ENCODE measurements around the gene KLK10. TPM values are rescaled to one million over a fixed set of nuclear protein-coding genes. Genes with fewer than 3 reads are reported as not detected.

Gene KLK10
- total RNA-seq, 4 donors from 2014 or later: 1.6 to 14.2 (median 9.8) TPM; not detected in 1

- TF ChIP-seq, protein P1, sequence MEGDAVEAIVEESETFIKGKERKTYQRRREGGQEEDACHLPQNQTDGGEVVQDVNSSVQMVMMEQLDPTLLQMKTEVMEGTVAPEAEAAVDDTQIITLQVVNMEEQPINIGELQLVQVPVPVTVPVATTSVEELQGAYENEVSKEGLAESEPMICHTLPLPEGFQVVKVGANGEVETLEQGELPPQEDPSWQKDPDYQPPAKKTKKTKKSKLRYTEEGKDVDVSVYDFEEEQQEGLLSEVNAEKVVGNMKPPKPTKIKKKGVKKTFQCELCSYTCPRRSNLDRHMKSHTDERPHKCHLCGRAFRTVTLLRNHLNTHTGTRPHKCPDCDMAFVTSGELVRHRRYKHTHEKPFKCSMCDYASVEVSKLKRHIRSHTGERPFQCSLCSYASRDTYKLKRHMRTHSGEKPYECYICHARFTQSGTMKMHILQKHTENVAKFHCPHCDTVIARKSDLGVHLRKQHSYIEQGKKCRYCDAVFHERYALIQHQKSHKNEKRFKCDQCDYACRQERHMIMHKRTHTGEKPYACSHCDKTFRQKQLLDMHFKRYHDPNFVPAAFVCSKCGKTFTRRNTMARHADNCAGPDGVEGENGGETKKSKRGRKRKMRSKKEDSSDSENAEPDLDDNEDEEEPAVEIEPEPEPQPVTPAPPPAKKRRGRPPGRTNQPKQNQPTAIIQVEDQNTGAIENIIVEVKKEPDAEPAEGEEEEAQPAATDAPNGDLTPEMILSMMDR (IDR thresholded peaks at IDR 0.05): no peak
- DNase-seq (ENCODE audit: low spot score) (no peak), ATAC-seq (ENCODE audit: low FRiP score) (no peak)
Measured at GRCh38 chr19:51060336-51060735, 40.8 kb upstream of the KLK10 start.

DNA sequence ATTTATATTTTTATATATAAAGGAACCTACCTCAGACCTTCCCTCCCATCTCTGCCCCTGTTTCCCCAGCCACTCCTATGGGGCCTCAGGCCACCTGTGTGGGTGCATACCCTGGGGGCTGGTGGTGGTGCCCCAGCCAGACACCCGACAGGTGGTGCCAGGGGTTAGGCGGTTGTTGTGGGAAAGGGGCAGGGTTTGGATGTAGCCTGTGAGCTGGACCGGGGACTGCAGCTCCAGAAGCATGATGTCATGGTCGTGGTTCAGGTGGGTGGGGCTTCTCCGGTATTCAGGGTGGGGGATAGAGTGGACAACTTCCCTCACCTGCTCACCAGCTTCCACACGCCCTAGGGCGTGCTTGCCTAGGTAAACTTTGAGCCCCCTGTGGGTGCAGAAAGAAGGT lies 40.2 kb upstream of the KLK10 start:
- DNase-seq (ENCODE audit: low spot score): no peak
- ATAC-seq (ENCODE audit: low FRiP score): no peak
- TF ChIP-seq, protein P1 (IDR thresholded peaks at IDR 0.05): no peak

DNA sequence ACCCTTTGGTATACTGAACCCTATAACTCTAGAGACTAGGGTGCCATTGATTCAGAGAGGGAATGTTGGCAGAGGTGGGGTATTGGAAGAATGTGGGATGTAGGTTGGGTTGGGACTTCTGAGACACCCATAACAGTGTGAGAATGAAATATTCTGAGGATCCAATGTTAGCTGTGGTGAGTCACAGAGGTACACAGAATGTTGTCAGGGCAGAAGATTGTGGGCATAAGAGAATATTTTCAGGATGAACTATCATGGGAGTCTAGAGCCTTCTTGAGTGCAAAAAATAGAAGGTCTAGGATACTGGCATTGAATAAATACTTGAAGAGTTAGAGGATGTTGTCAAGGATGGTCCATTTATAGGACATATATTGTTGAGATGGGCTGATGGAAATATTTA lies 36.4 kb upstream of the KLK10 start:
- TF ChIP-seq, protein P1 (IDR thresholded peaks at IDR 0.05): no peak
- ATAC-seq (ENCODE audit: low FRiP score) (no peak), DNase-seq (ENCODE audit: low spot score) (no peak)

DNA sequence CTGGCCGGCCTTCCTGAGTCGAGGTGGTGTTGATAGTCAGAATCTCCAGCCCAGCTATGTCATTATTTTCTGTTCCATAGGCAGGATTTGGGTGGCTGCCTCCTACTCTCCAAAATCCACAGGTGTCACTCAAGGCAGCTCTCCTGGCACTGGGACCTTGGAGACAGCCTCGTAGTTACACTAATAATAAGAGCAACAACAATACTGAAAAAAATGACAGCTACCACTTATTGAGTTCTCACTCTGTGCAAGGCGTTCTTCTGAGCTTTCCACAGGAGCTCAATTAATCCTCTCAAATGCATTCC lies 27.5 kb upstream of the KLK10 start:
- TF ChIP-seq, protein P1 (IDR thresholded peaks at IDR 0.05): no peak
- no peak for ATAC-seq (ENCODE audit: low FRiP score)

DNA sequence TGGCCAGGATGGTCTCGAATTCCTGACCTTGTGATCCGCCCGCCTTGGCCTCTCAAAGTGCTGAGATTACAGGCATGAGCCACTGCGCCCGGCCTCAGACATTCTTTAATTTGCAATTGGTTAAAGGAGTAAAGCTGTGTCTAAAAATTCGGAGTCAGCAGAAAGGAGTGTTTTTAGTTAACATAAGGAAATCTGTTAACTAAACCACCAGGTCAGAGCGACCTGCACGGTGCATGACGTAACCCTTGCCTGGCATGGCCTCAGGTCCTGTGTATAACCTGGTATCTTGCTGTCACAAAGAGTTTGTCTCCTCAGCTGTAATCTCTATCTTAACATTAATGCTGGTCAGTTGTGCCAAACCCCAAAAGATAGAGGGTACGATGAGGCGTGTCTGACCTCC lies 24.8 kb upstream of the KLK10 start:
- ATAC-seq (ENCODE audit: low FRiP score) (no peak), DNase-seq (ENCODE audit: low spot score) (no peak)
- TF ChIP-seq, protein P1 (IDR thresholded peaks at IDR 0.05): no peak

More for the DNA sequence above, 27.5 kb upstream of the KLK10 start:
- DNase-seq (ENCODE audit: low spot score): no peak

DNA sequence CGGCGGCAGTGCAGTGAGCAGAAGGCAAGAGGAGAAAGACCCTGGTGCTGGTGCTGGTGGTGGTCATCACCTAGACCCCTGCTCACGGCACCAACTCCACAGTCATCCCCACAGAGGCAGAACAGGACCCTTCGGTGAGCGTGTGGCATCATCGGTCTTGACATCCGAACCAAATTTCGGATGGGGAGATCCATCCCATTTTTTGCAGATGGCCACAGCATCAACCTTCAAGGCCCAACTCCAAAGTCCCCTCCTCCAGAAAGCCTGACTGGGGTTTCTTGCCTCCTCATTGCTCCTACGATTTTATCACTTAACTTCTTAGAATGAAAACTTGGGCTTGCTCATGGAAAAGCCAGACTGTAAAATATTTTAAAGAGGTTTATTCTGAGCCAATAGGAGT lies 24.0 kb upstream of the KLK10 start:
- ATAC-seq (ENCODE audit: low FRiP score): no peak
- TF ChIP-seq, protein P1 (IDR thresholded peaks at IDR 0.05): no peak
- DNase-seq (ENCODE audit: low spot score): no peak

DNA sequence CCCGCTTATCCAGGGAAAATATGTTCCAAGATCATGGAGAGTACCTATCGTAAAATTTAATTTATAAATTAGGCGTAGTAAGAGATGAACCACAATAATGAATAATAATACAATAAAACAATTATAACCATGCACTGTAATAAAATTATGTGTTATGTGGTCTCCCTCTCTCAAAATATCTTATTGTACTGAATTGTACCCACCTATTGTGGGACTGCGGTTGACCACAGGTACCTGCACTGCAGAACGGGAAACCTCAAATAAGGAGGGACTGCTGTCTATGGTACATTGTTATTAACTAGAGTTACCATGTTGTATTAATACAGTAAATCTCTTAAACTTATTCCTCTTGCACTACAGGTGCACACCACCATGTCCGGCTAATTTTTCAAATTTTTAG lies 20.6 kb upstream of the KLK10 start:
- DNase-seq (ENCODE audit: low spot score): no peak

More for the DNA sequence above, 20.6 kb upstream of the KLK10 start:
- ATAC-seq (ENCODE audit: low FRiP score): no peak
- TF ChIP-seq, protein P1 (IDR thresholded peaks at IDR 0.05): no peak

Measured in omental fat pad (tissue), 4 donors.